Right ventricle myocardium inferior (tissue), 1 donor: ENCODE data around the gene HOXD11. TPM values are rescaled to one million over a fixed set of nuclear protein-coding genes. Genes with fewer than 3 reads are reported as not detected.
A peak's percentile ranks its signal among the peaks of the same experiment; 100 is the strongest.

Experiments used
- ATAC-seq: fragments of 200-7000 bp; cut with Tn5 transposase; one replicate; pipeline ENCODE4 v1.9.1; 2020; ENCODE audit warnings: mild to moderate bottlenecking, moderate library complexity
- DNase-seq: peaks from one replicate; pipeline ENCODE4 v3.0.0; 2021; ENCODE audit errors: missing footprints
- intact Hi-C: fragments of 100-400 bp; cut with DNase I; formaldehyde crosslinking; loops from one replicate; pipeline ENCODE4 v1.11.0; 2022
- total RNA-seq: library from RNA; stranded (reverse); fragmentation: NEBNext Ultra II Directional; extraction: Animal tissue kit (Norgen Biotek cat#: 25700); gene quantifications from one replicate; pipeline ENCODE4 v1.2.1, GENCODE V29; 2021
- donor health status: DM: no; HTN: yes; CAD: no; lungs with severe emphysema.

HOXD11 gene
- total RNA-seq, 1 donor from 2014 or later = not detected

DNA sequence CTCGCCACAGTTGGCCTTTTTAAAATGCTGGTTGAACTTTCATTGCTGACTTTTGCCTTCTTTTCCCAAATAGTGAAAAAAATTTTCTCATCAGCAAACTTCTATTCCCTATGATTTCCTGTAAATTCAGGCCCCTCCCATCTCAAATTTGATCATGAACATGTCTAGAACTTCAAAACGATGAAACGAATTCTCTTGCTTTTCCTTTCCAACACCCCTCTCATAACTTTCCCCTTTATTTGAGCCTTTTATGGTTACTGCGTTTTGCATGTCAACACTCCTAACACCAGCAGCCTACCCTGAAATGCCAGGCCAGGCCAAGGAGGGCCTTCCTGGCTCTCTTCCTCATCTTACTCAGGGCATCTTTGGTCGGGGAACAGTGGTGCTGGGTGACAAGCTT, 16.2 kb upstream of the HOXD11 start:
- intact Hi-C loops = loop anchor here (10.0 kb wide), 1 partner anchor 836 kb away; no protein-coding TSS in a partner anchor
- DNase-seq (no peak), ATAC-seq (no peak)

DNA sequence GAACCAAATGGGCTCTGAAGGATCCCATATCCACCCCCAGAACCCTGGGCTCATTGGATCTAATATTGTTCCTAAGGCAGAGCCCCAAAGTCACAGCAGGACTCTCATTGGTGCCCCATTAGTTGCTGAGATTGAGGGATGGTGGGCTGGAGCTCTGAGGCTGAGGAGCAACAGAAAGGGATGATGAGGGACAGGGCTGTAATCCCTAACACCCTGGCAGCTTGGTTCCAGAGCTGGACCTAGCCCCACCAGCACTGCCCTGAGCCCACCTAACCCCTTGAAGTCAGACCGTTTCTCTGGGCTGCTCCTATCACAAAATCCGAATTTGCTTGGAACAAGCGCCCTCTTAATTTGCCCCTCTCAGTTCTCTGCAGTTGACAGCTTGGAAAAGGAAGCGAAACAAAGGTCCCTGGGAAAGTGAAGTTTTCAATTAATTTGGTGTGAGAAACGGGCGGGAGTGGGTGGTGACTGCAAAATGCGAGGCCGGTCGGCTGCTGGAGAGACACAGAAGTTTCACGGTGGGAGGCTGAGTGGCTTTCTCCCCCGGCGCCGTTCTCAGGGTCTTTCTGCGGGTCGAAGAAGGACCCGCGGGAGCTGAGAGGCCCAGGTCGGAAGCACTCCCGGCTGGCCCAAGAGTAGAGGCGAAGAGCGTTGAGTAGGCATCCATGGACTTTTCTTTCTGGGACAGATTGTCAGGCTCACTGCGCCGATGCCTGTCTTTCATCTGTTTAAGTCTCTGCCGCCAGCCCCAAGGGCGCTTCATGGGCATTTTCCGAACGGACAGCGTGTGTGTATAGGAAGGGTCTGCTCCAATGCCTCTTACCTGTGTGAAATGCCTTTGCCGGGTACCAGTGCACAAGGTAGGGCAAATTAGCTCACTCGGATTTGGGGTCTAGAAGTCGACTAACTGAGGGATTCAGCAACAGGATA, 15.5 kb upstream of the HOXD11 start:
- intact Hi-C loops = loop anchor here (10.0 kb wide), 1 partner anchor 837 kb away; no protein-coding TSS in a partner anchor
- no peak for ATAC-seq

GRCh38 chr2:176092270-176093144, 14.6 kb upstream of the HOXD11 start, which contains the start of gene HOXD13:
TSS of gene HOXD13 (plus strand) at chr2:176092721. CDS start at chr2:176092891, 170 bp downstream.
- intact Hi-C loops = loop anchor here (10.0 kb wide), 1 partner anchor 838 kb away; no protein-coding TSS in a partner anchor
- DNase-seq = no peak
- ATAC-seq = no peak

More for the DNA sequence above, 15.5 kb upstream of the HOXD11 start:
- no peak for DNase-seq

GRCh38 chr2:176093145-176093897, 13.8 kb upstream of the HOXD11 start:
- DNase-seq (no peak), ATAC-seq (no peak)
- intact Hi-C loops = loop anchor here (10.0 kb wide), 1 partner anchor 839 kb away; no protein-coding TSS in a partner anchor

- ATAC-seq = no peak
- intact Hi-C loops = loop anchor here (10.0 kb wide), 1 partner anchor 839 kb away; no protein-coding TSS in a partner anchor
These were observed 13.2 kb upstream of the HOXD11 start for GRCh38 chr2:176093898-176094249.

GRCh38 chr2:176094349-176094748, 12.7 kb upstream of the HOXD11 start:
- intact Hi-C loops = loop anchor here (10.0 kb wide), 1 partner anchor 840 kb away; no protein-coding TSS in a partner anchor

More at GRCh38 chr2:176093898-176094249, 13.2 kb upstream of the HOXD11 start:
- DNase-seq = no peak

GRCh38 chr2:176095421-176095820, 11.7 kb upstream of the HOXD11 start:
- ATAC-seq (no peak), DNase-seq (no peak)
- intact Hi-C loops = loop anchor here (10.0 kb wide), 1 partner anchor 841 kb away; no protein-coding TSS in a partner anchor

More at GRCh38 chr2:176094349-176094748, 12.7 kb upstream of the HOXD11 start:
- ATAC-seq = no peak
- DNase-seq = no peak

DNA sequence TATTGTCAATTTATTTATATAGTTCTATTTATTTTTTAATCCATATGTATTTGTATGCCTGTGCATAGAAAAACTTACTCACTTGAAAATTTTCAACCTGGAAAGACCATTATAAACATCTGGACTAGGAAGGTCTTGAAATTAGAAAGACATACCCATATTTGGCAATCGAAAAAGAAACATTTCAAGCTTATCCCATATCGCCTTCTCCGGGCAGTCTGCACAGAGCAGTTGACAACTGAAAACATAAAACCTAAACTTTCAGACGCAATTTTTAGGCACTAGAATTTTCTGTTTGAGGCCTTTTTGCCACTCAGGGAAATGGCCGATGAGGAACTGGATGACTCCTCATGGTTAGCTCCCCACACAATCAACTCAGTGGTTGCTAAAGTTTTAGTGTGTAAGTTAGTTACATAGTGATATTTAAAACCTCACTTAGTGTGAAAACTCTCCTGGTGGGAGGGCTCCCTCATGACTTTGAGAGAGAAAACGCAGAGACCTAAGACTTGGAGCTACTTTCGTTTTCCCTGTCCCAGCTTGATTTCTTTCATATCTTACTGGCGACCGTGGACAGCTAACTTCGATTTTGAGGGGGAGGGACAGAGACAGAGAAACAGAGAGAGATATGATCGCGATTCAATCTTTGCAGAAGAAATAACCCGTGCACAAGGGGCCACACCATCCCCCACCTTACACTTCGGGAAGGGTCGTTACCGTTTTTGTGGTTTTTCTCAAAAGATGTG, 10.7 kb upstream of the HOXD11 start:
- no peak for DNase-seq
- intact Hi-C loops = loop anchor here (2.0 to 10.0 kb wide), 2 partner anchors 730 to 842 kb away; no protein-coding TSS in a partner anchor
- no peak for ATAC-seq

DNA sequence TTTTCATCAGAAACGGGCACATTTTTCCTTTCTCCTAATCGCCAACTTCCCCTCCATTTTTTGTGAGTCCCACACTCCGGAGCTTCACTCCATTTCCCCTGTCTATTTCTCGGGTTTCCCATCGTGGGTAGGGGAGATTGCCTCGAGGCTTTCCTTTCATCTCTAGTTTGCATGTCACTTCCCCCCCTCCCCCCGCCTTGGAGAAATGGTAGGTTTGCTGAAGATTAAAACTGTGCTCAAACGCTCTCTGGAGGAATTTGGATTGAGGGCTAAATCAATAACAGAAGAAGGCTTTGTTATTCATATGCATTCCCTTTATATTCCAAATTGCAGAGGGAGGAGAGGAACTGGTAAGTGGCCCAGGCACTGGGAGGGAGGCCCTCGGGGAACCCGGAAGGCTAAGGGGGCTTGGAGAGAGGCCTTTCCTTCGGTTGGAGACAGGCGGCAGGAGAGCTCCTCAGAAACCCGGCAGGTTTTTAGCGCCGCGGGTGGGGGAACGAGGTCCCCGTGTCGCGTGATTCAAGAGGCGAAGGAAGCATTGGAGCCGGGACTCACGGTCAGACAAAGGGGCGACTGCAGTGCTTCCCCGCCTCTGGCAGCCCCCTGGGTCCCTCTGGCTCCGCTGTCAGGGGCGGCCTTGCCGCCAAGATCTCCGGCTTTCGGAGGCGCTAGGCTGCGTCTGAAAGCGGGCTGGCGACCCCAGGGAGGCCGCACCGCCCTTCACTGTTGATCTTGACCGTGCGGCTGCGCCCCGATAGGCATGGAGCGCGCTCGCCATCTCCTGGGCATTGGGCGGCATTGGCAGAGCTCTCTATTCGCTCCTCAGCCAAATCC, 9.9 kb upstream of the HOXD11 start:
- DNase-seq (peak; percentile 82), ATAC-seq (peak; percentile 77)
- intact Hi-C loops = loop anchor here (2.0 to 10.0 kb wide), 2 partner anchors 730 to 842 kb away; no protein-coding TSS in a partner anchor

- DNase-seq = no peak
- intact Hi-C loops = loop anchor here (2.0 to 10.0 kb wide), 2 partner anchors 731 to 843 kb away; no protein-coding TSS in a partner anchor
- ATAC-seq = no peak
These were observed 9.2 kb upstream of the HOXD11 start for GRCh38 chr2:176097820-176098365.

- intact Hi-C loops = loop anchor here (10.0 kb wide), 1 partner anchor 844 kb away; no protein-coding TSS in a partner anchor
- ATAC-seq (no peak), DNase-seq (no peak)
These were observed 8.5 kb upstream of the HOXD11 start for GRCh38 chr2:176098366-176099158.

- DNase-seq (no peak), ATAC-seq (no peak)
- intact Hi-C loops = loop anchor here (10.0 kb wide), 1 partner anchor 844 kb away; no protein-coding TSS in a partner anchor
These were observed 7.8 kb upstream of the HOXD11 start for GRCh38 chr2:176099159-176099727.

GRCh38 chr2:176099728-176100546, 7.1 kb upstream of the HOXD11 start, which contains the start of gene HOXD12:
TSS of gene HOXD12 (plus strand) at chr2:176099795. CDS start at chr2:176099802, 7 bp downstream.
- intact Hi-C loops = loop anchor here (10.0 kb wide), 1 partner anchor 845 kb away; no protein-coding TSS in a partner anchor
- ATAC-seq (no peak), DNase-seq (no peak)

- intact Hi-C loops = no loop called here
- no peak for DNase-seq
- ATAC-seq = no peak
These were observed 6.4 kb upstream of the HOXD11 start for GRCh38 chr2:176100547-176101140.
